ENCODE measurements around the gene CHCHD3.

DNA sequence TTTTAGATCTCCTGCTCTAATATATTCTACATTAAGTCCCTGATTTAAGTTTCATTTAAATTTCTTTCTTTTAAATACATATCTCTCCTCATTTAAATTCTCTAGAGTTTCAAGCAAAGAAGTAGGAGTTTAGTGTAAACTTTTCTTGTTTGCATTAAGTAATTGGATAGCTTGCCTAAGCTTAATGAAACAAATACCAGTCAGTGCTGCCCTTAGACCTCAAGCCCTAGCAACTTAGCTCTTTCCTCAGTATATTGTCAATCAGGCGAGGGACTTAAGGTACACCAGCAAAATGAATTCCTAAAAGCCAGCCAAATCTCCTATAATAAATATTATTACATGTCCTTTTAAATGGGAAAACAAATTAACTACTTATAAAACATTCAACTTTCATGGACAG lies 101.5 kb downstream of the CHCHD3 start:
- TF ChIP-seq, protein P1, sequence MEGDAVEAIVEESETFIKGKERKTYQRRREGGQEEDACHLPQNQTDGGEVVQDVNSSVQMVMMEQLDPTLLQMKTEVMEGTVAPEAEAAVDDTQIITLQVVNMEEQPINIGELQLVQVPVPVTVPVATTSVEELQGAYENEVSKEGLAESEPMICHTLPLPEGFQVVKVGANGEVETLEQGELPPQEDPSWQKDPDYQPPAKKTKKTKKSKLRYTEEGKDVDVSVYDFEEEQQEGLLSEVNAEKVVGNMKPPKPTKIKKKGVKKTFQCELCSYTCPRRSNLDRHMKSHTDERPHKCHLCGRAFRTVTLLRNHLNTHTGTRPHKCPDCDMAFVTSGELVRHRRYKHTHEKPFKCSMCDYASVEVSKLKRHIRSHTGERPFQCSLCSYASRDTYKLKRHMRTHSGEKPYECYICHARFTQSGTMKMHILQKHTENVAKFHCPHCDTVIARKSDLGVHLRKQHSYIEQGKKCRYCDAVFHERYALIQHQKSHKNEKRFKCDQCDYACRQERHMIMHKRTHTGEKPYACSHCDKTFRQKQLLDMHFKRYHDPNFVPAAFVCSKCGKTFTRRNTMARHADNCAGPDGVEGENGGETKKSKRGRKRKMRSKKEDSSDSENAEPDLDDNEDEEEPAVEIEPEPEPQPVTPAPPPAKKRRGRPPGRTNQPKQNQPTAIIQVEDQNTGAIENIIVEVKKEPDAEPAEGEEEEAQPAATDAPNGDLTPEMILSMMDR (IDR thresholded peaks at IDR 0.05), result no peak
- TF ChIP-seq POLR2A (IDR thresholded peaks at IDR 0.05), result no peak

All from right lobe of liver (tissue), 4 donors.